Suppressor macrophage treated with lipopolysaccharide for 1 hour (primary cell): ENCODE results near the gene IDI1.
A peak's percentile ranks its signal among the peaks of the same experiment; 100 is the strongest.
"Not testable (repeated sequence)": the region's sequence is repeated elsewhere in the genome, so short reads cannot be mapped to it uniquely, and the experiment has no call there.

Experiments used
- DNase-seq, 3 donors: peaks; one replicate each; pipeline ENCODE4 v3.0.0-alpha.2; 2020 to 2022

The IDI1 gene

DNA sequence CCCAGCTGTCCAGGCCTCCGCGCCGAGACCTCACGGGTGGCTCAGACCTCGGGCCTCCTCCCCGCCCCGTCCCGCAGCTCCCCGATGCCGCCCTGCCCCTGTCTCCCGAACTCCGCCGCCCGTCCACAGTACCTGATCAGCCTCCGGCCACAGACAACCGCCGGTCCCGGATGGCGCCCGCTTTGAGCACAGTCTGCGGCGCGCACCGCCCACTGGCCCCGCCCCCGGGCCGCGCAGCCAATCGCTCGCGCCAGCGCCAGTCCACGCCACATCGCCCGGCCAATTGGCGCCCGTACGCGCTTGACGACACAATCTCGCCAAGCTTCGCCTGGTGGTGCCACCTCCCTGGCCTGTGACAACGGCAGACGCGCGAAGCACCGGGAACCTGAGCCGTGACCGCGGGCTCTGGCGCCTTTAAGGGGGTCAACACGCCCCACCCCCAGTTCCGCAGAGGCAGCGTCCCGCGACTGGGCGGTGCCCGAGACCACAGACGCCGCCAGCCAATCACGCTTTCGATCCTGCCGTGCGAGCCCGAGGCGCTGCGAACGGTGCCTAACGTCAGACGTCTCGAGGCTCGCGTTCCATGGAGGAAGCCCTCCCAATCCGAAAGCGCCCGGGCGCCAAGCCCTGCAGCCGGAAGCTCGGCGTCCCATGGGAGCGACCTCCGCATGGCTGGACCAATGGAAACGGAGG is at the start of gene IDI1:
Gene IDI1 (minus strand): TSS at position 388 of the 693 bp plus-strand sequence. CDS start 116 bp downstream, at position 272.
- peak; percentile 99 for DNase-seq

DNA sequence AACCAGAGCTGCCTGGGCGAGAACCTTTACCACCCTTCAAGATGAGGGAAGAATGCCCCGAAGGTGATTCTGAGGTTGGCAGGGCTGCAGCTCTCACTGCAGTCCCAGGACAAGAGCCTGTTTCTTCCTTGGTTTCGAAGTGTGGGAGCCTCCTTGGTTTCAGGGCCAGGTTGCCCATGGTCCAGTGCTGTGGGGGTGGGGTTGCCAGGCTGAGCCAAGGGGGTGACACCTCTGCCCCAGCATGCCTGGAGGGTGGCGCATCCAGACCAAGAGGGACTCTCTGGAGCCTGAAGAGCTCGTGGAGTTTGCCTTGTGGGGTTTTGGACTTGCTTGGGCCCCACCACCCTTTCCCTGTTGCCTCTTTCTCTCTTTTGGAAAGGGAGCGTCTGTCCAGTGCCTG is 48.5 kb upstream of the IDI1 start:
- no peak for DNase-seq

DNA sequence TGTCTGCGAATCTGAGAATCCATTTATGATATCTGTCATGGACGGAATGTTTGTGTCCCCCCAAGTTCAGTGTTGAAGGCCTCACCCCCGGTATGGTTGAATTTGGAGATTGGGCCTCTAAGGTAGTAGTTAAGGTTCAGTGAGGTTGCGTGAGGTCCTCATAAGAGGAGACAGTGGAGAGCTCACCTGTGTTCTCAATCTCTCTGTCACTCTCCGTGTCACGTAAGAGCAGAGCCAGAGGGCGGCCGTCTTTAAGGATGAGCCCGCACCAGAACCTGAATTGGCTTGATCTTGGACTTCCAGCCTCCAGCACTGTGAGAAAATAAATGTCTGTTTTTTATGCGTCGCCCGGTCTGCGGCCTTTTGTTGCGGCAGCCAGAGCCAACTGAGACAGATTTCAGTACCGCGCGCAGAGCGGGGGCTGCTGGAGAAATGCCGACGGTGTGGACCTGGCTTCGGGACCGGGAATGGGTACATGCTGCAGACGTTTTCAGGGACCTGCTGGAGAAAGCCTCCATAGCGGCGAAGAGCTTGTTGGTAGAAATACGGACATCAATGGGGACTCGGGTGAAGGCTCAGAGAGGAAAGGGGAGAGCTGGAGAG is 47.5 kb upstream of the IDI1 start:
- DNase-seq, result no peak

DNA sequence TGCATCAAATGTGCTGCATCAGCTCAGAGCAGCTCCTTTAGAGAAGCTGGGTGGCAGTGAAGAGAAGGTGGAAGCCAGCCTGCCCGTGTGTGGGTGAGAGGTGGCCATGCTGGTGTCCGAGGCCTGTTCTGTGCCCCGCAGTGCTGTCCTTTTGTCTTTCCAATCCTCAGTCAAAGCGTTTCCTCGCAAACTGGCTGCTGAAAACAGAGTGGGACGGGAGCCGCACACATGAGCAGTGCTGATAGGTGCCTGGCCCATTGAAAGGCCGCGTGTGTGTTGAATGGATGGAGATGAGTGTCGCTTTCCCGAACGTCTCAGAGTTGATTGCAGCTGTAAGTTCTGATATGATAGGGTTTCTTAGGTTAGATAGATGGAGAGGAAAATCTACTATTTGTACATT is 46.6 kb upstream of the IDI1 start:
- DNase-seq, result no peak

DNA sequence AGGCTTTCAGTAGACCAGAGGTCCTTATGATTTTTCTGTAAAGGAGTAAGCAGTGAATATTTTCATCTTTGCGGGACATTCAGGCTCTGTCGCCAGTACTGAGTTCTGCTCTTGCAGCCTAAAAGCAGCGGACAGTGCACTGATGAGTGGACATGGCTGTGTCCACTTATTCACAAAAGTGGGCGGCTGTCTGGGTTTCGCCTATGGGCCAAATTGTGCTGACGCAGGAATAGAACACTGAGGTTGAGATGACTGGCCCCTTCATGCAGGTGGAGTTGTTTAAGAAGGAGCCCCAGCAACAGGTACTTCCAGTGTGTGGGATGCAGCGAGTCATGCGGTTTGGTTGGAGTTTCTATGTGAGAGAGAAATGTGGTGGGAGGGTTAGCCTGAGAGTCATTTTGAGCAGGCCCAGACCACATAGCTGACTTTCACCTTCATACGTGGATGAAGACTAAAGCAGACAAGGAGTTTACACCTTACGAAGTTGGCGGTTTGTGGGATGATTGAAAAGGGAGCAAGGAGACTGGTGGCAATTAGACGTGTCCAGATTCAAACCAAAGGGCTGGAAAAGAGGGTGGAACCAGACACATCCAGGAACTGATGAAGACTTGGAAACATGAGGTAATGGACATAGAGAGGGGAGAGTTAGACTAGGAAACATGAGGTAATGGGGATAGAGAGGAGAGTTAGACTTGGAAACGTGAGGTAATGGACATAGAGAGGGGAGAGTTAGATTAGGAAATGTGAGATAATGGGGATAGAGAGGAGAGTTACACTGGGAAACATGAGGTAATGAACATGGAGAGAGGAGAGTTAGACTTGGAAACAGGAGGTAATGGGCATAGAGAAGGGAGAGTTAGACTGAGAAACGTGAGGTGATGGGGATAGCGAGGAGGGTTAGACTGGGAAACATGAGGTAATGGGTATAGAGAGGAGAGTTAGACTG is 45.5 kb upstream of the IDI1 start:
- DNase-seq, result no peak

DNA sequence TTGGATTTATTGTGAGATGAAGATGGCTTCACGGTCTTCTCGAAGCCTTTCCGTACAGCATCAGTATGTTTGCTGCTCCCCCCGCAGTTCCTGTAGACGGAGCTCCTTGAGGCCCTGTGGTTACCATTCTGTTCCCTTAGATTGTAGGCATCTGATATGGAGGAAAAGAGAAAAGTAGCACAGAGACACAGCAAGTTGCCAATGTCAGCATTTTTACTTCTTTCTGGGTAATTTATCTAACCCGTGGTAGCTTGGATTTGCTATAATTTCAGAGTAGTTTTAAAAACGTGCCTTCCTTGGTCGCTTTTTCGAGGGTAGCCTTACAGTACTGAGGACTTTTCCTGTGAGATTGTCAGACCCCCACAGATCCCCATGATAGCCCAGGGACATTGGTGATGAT is 44.8 kb upstream of the IDI1 start:
- no peak for DNase-seq

DNA sequence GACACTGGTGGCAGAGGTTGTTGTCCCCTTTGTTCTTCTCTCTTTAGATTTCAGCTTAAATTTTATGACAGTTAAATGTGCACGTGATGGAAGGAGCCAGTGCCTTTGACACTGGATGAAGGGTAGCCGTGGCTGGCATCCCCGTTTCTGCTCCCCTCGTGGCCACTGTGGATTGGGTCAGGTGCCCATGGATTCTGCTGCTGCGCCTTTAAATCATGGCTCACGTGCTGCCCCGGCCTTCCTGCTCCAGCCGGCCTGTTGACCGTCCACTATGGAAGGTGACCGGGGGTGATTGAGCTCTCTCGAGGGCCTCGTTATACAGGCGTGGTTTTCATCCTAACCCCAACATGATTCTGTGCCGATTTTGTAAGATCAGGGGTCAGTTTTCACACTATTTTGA is 41.8 kb upstream of the IDI1 start:
- DNase-seq, result no peak

DNA sequence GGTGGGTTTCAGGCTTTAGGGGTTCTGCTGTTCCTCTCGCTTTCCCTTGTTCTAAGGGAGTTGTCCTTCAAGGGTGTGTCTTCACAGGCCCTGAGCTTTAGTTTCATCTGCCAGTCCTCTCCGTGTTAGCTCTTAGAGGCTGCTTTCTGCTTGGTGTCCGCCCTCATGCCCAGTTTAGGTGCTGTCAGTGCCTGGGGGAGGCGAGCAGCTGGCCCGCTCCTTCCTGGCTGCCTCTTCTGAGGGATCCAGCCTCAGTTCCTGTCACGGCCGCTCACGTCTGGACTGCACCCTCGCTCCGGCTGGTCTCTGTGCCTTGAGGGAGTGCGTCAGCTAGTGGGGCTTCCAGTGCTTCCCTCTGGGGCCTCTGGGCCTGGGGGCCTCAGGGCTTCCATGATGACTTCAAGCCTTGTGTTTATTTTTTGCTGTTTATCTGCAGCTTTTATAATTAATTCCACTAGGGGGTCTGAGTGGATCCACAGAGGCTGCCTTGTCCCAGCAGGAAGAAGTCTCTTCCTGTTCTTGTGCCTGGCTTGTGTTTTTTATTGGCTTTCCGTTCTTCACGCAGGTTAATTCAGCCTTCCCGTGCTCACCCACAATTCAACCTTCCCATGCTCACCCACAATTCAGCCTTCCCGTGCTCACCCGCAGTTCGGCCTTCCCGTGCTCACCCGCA is 40.2 kb upstream of the IDI1 start:
- no peak for DNase-seq

DNA sequence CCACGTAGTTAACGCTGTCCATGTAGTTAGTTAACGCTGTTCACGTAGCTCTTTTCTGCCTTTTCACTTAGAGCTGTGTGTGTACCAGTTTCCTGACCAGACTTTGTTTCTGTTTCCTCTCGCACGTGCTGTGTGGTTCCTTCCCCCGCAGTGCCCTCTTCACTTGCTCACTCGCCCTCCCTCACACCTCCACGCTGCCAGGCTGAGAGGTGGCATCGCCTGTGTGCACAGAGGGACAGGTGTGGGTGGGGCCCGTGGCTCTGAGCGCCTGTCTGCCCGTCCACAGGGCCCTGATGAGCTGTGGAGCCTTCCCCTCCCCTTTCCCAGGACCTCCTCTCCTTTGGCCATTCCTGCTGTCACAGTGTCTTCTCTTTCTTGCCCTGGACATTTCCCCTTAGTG is 37.9 kb upstream of the IDI1 start:
- no peak for DNase-seq

DNA sequence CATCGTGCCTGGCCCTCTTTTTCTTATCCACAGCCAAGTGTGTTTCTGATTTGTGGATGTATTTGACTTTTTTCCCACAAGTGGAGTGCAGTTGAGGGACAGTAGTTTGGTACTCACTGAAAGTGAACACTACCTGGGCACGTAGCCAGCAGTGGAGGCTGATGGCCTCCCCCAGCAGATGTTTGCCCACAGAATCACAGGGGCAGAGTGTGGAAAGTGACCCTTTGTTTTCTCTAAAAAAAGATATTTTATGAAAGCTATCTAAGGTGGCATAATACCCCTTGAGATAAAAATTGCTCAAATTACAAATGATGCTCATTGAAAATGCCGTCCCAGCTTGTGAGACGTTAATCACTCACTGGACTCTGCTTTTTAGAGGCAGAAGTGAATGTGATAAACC is 36.3 kb upstream of the IDI1 start:
- no peak for DNase-seq

DNA sequence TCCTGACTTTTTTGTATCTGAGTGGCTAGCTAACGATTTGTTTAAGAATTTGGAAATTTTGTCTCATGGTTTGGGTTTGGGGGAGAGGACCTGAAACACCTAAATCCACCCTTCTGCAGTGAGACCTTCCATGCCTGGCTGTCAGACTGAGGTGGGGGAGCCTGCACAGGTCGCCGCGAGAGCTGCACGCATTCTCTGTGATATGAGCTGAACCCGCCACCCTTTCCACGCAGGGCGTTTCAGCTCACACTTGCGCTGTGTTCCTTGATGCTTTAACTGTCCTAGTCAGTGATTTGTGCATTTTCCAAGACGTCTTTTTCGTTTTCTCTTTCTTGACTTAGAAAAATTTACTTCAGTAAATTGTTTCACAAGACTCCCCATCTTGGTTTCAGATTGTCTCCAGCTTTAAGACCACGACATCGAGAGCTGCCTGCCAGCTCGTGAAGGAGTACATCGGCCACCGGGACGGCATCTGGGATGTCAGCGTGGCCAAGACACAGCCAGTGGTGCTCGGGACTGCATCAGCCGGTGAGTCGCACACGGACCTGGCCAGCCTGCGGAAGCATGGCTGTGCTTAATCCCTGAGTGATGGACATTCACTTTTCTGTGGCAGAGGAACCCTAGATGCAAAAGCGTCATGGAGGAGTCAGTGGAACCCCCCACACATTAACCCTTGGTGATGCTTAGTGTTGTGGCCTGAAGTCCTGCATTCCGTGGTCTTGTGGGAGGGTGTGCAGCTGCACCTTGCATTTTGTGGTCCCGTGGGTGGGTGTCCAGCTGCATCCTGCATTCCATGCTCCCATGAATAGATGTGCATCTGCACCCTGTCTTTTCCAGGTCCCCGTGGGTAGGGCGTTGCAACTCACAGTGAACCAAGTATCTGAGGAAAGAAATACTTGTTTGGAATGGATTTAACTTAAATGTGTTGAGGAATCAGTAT is 35.4 kb upstream of the IDI1 start:
- no peak for DNase-seq

DNA sequence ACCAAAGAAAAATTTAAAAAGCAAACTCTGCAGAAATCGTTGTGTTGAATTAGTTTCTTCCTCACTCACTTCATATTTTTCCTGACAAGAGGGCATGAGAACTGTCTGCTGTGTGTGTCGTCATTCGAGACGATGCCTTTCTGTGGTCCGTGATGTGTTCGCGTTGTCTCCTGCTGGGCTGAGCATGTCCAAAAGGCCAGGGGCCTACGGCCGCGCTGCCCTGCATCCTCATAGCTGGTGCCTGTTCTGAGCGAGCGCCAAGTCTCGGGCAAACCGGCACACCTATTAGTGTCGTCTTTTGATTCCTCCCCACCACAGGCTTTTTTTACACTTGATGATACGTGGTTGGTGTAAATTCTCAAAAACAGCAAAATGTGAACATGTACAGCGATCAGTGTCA is 34.7 kb upstream of the IDI1 start:
- DNase-seq, result no peak

DNA sequence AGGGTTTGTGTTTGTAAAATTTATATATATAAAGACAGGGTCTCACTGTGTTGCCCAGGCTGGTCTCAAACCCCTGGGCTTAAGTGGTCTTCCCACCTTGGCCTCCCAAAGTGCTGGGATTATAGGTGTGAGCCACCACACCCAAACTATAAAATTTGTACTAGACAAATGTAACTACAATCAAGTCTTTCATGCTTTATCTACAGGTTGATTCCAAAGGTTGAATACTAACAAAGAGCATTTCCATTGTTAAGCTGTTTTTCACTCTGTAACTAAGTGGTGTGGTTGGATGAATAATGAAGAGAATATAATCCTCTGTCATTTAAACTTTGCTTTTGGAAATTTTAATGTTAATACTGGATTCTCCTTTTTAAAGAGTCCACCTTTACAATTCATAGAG is 29.7 kb upstream of the IDI1 start:
- DNase-seq, result no peak

DNA sequence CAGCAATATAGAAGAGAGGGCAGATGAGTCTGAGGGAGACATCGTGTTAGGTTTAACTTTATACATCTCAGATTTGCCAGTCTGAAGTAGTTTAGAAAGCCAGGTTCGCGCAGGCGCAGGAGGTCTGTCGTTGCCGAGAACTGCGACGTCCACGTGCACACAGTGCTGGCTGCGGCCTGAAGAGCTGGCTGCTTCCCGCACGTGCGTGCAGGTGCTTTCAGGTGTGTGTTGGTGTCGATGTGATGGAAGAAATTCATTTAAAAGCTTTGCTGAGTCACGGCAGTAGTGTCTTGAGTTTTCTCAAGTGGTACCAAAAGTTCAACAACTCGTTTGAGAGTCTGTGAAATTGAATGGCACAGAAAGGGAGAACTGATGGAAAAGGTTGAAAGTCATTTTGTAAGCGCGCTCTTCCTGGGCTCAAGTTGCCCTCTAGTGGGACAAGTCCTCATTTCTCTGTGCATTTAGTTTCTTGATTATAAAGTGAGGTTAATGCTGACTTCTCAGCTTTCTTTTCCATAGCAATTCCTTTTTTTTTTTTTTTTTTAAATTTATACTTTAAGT is 25.9 kb upstream of the IDI1 start:
- DNase-seq, result peak; percentile 30 to 54 (median 42)

DNA sequence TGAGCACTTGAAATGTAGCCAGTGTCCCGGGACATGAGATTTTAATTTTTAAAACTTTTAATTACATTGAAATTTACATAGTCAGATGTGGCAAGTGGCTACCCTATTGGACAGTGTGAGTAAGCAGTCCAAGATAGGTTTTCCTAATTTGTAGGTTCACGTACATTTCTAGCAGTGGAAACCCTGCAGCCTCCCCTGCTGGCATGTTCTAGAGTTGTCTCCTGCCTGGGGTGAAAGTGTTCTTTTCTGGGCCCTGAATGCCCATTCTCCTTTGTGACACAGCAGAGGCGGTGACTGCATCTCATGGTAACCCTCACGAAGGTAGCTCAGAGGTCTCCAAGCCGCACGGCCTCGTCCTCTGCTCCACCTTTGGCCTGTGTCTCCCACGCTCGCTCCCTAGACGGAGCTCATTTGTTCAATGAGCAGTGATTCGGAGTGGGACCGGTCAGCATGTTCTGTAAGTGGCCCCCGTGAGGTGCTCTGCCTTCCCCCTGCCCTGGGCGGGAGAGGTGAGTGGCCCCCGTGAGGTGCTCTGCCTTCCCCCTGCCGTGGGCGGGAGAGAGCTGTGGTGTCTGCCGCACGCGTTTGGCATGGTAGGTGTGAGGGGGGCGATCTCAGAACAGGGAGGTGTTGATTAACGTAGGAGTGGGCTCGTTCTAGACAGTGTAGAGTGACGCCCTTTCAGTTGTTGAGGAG is 25.3 kb upstream of the IDI1 start:
- no peak for DNase-seq

DNA sequence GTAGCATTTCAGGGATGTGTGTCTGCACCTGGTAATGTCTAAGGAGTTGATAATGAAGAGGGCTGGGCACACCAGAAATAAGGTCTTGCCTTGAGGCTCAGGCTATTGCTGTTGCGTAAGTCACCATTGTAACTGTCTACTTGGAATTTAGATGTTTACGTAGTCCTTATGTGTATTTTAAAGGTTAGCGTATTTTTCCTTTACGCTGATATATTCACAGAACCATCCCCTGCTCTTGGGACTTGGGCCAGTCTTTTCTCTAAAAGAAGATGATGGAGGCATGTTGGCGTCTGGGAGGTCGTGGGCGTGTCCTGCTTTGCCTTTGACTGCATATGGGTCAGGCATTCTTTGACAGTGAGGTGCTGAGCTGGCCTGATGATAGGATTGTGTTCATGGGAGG is 22.0 kb upstream of the IDI1 start:
- no peak for DNase-seq

DNA sequence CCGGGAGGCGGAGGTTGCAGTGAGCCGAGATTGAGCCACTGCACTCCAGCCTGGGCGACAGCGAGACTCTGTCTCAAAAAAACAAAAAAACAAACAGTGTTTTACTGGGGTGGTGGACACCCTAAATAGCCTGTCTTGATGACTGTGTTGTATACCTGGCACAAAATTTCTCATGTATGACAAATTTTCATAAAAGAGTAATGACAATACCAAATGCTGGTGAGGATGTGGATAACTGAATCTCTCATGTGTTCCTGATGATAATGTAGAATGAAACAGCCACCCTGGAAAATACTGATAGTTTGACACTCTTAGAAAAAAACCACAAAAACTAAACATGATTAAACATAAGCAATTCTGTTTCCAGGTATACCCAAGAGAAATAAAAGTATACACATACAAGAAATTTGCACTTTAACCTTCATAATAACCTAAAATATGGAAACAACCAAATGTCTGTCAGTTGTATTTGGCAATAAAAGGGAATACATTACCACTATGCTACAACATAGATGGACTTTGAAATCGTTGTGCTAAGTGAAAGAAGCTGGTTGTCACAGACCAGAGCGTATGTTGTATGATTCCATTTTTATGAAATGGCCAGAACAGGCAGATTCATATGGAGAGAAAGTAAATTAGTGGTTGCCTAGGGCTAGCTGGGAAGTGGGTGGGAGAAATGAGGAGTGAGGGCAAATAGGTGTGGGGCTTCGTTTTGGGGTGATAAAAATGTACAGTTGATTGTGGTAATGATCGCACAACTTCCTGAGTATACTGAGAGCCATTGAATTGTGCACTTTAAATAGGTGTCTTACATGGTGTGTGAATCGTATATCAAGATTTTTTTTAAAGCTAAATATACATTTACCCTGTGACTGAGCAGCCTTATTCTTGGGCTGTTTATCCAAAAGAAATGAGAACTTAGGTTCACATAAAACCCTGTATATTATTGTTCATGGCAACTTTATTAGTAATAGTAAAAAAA is 19.8 kb upstream of the IDI1 start:
- DNase-seq, result no peak

DNA sequence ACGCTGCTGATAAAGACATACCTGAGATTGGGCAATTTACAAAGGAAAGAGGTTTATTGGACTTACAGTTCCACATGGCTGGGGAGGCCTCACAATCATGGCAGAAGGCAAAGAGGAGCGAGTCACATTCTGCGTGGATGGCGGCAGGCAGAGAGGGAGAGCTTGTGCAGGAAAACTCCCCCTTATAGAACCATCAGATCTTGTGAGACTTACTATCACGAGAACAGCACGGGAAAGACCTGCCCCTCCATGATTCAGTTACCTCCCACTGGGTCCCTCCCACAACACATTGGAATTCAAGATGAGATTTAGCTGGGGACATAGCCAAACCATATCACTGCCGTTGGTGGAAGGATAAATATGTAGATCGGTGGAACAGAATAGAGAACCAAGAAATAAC is 17.8 kb upstream of the IDI1 start:
- not testable (repeated sequence) for DNase-seq

DNA sequence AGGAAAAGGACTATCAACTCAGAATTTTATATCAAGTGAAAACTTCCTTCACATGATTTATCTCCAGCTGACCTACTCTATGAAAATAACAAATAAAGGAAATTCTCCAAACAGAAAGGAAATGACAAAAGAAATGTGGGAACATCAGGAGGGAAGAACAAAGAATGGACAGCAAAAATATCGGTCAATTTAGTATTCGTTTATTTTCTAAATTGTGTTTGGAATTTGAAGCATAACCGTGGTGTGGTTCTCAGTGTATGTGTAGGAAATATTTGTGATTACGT is 16.0 kb upstream of the IDI1 start:
- no peak for DNase-seq

DNA sequence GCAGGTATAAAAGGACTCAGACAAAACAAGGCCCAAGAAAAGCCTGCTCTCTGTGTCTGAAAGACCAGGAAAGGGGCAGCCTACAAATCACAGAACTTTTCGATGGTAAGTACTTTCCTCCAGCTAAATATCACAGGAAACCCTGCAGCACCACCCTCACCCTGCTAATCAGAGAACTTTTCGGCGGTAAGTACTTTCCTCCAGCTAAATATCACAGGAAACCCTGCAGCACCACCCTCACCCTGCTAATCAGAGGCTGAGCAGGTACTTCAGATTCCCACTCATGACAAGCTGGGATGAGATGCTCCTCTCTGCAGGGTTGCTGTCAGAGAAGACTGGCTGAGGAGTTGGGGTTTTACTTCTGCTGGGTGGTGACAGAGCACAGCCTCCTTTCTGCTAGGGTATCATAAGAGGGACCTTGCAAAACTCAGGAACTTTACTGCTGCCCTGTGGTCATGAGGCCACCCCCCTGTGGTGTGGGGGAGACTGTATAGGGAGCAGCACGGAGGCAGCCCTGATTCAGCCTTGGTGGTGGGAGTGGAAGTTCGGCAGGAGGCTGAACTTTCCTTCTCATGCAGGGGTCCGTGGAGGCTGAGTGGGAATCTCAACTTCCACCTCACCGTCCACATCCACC is 14.4 kb upstream of the IDI1 start:
- peak; percentile 65 to 74 (median 73) for DNase-seq
